Heart right ventricle (tissue), 16 donors: ENCODE measurements around the gene STX2. TPM values are rescaled to one million over a fixed set of nuclear protein-coding genes. Genes with fewer than 3 reads are reported as not detected.
A peak's percentile ranks its signal among the peaks of the same experiment; 100 is the strongest.
"Not testable (repeated sequence)": the region's sequence is repeated elsewhere in the genome, so short reads cannot be mapped to it uniquely, and the experiment has no call there.

Source experiments
- ATAC-seq, 8 donors: fragments of 200-7000 bp; cut with Tn5 transposase; one replicate each; pipeline ENCODE4 v1.9.1; 2020; ENCODE audit warnings: mild to moderate bottlenecking in 8 of 8, moderate library complexity in 8 of 8, moderate number of reproducible peaks in 1 of 8
- DNase-seq, 2 donors: peaks; one replicate each; pipeline ENCODE4 v3.0.0-alpha.2; 2020
- H3K27ac ChIP-seq, 10 donors: fragments of 200-600 bp; sonication (generic) in 2 of 10; one replicate each; pipeline versions ENCODE4 v1.5.0 to v1.8.0; 2020 to 2022; ENCODE audit warnings: mild to moderate bottlenecking in 3 of 10
- H3K27me3 ChIP-seq, 7 donors: fragments of 200-600 bp; one replicate each; pipeline ENCODE4 v1.8.0; 2021 to 2022; ENCODE audit warnings: mild to moderate bottlenecking in 2 of 7
- H3K36me3 ChIP-seq, 9 donors: fragments of 200-600 bp; sonication (generic) in 1 of 9; one replicate each; pipeline versions ENCODE4 v1.5.0 to v1.8.0; 2020 to 2022; ENCODE audit warnings: mild to moderate bottlenecking in 2 of 9
- H3K4me1 ChIP-seq, 9 donors: fragments of 200-600 bp; sonication (generic) in 1 of 9; one replicate each; pipeline versions ENCODE4 v1.5.0 to v1.8.0; 2020 to 2022; ENCODE audit warnings: mild to moderate bottlenecking in 4 of 9
- H3K4me3 ChIP-seq, 10 donors: fragments of 200-600 bp; sonication (generic) in 2 of 10; one replicate each; pipeline versions ENCODE4 v1.5.0 to v1.8.0; 2020 to 2022; ENCODE audit warnings: mild to moderate bottlenecking in 7 of 10, moderate library complexity in 2 of 10
- H3K9me3 ChIP-seq, 11 donors: fragments of 200-600 bp in 10 of 11; sonication (generic) in 2 of 11; one replicate each; pipeline versions ENCODE4 v1.5.0 to v1.8.0; 2013 to 2022; ENCODE audit warnings: mild to moderate bottlenecking in 2 of 11, control low read depth in 1 of 11, moderate library complexity in 1 of 11
- WGBS, 2 donors: extraction: QIAGEN DNeasy Blood & Tissue Kit; methylation state at CpG; one replicate each; pipeline ENCODE4 v1.1.7; 2013; ENCODE audit warnings: inconsistent platforms in 1 of 2; 5-methylcytosine and 5-hydroxymethylcytosine counted together
- intact Hi-C, 10 donors: fragments of 100-400 bp; cut with DNase I; formaldehyde crosslinking; loops; one replicate each; pipeline versions ENCODE4 v1.11.1 to v1.14.2; 2022
- long read RNA-seq, 3 donors: library from polyadenylated mRNA; unstranded; transcript quantifications; one replicate each; pipeline ENCODE4 v2.0.0, GENCODE V29; 2020 to 2021
- polyA plus RNA-seq, 2 donors: library from polyadenylated mRNA; stranded (reverse); fragments of 200-250 nt; gene quantifications; one replicate each; pipeline ENCODE4 v1.2.3, GENCODE V29; 2013
- total RNA-seq, 10 donors: library from RNA; stranded (reverse); fragmentation: NEBNext Ultra II Directional in 3 of 10; extraction: Animal tissue kit (Norgen Biotek cat#: 25700) in 3 of 10; gene quantifications; one replicate each; pipeline versions ENCODE4 v1.2.1 to v1.2.4, GENCODE V29; 2021 to 2023
- TF ChIP-seq, protein P1 (sequence below), 9 donors: fragments of 200-600 bp; sonication (generic) in 2 of 9; IDR thresholded peaks; one replicate each; pipeline versions ENCODE4 v1.5.0 to v1.8.0; 2021 to 2022; ENCODE audit warnings: antibody characterized with exemption in 9 of 9, mild to moderate bottlenecking in 5 of 9, moderate library complexity in 1 of 9
- donor health status: Arrhythmogenic right ventricular cardiomyopathy.
- donor health status: ischemic (EF 13 %, LVEDD 7.1; RV severe dilation, severe dysfunction).
- donor health status: healthy with polysubstance abuse.
- donor health status: DM: no; HTN: yes; CAD: no.
- donor health status: DM: no; HTN: no; CAD: no.
- donor health status: ischemic (EF 25% LVEDD 6.9; RV normal size, moderate dysfunction).
- donor health status: ischemic (EF 25% LVEDD 5.7; RV mildly dilated, moderate dysfunction).
- donor health status: healthy.
- donor health status: DM: yes; HTN: yes; CAD: no.
- donor health status: Ischemic cardiomyopathy.
- donor health status: ischemic (EF 35%, LVEDD 5.7; RV mildly dilated, moderate dysfunction).
- donor health status: nonischemic (EF 11% LVEDD 7.7; RV severe dilation, severe dysfunction).
- donor health status: DM: yes; HTN: yes; CAD: no.
- donor health status: PGD.
- donor health status: ischemic (EF 29% LVEDD 5.4; RV normal size, mild dysfunction).
- donor health status: nonischemic (EF 23%, LVEDD 6.1; RV moderate dilation, normal function).

Gene STX2
- total RNA-seq (10 to 100 TPM in 7 of 10 donors, 1 to 10 TPM in 3; 6.0 to 17.0 (median 11.9) TPM), polyA plus RNA-seq (10 to 100 TPM; 10.2 to 11.4 TPM)
- long read RNA-seq, donor 1, transcript STX2-201 (10 exons, 3,331 nt), result major isoform, 16 of 25 reads
- long read RNA-seq, donor 1, partial matches to known transcripts, result 2 of 25 reads
- long read RNA-seq, donor 1, other reads (novel, unspliced or antisense), result 5 of 25 reads
- long read RNA-seq, donor 2, transcript STX2-201 (10 exons, 3,331 nt), result major isoform, 15 of 25 reads
- long read RNA-seq, donor 2, partial matches to known transcripts, result 1 of 25 reads
- long read RNA-seq, donor 2, other reads (novel, unspliced or antisense), result 8 of 25 reads
- long read RNA-seq, donor 3, partial matches to known transcripts, result 1 of 6 reads
- long read RNA-seq, donor 3, other reads (novel, unspliced or antisense), result 2 of 6 reads

- Histone ChIP-seq H3K27ac (peak within 1 kb of the TSS; percentile 43 to 79 (median 66)), H3K4me3 (peak within 1 kb of the TSS; percentile 61 to 96 (median 84)), H3K36me3 (no peaks in the 10 kb centered on the region), H3K9me3 (no peaks in the 10 kb centered on the region), H3K4me1 (peaks cover 9 to 28% (median 17%) of the 10 kb centered on the region in 9 donors), H3K27me3 (no peaks in the 10 kb centered on the region)
- TF ChIP-seq, protein P1, sequence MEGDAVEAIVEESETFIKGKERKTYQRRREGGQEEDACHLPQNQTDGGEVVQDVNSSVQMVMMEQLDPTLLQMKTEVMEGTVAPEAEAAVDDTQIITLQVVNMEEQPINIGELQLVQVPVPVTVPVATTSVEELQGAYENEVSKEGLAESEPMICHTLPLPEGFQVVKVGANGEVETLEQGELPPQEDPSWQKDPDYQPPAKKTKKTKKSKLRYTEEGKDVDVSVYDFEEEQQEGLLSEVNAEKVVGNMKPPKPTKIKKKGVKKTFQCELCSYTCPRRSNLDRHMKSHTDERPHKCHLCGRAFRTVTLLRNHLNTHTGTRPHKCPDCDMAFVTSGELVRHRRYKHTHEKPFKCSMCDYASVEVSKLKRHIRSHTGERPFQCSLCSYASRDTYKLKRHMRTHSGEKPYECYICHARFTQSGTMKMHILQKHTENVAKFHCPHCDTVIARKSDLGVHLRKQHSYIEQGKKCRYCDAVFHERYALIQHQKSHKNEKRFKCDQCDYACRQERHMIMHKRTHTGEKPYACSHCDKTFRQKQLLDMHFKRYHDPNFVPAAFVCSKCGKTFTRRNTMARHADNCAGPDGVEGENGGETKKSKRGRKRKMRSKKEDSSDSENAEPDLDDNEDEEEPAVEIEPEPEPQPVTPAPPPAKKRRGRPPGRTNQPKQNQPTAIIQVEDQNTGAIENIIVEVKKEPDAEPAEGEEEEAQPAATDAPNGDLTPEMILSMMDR (IDR thresholded peaks at IDR 0.05), result peak in 6 of 9 donors; percentile 16 to 53 (median 33)
- WGBS, 2 donors, result 0 to 1% methylated on average over 51 to 79 of the region's 79 CpGs
- DNase-seq (peak; percentile 82 to 93), ATAC-seq (peak; percentile 95 to 99 (median 97))
- intact Hi-C loops, result loop anchor here in 3 of 10 donors (1.0 to 5.0 kb wide), 2 partner anchors 32 to 33 kb away; partner anchors contain the start of gene RAN (in 2 of the 3)
Observed at GRCh38 chr12:130838951-130839769, at the start of gene STX2. TSS of gene STX2 (minus strand) at chr12:130839250. CDS start at chr12:130839099, 151 bp downstream.

- H3K4me1 ChIP-seq, H3K27ac ChIP-seq, H3K4me3 ChIP-seq, DNase-seq, H3K27me3 ChIP-seq, H3K9me3 ChIP-seq, intact Hi-C loops, H3K36me3 ChIP-seq: not testable (repeated sequence)
- WGBS, 2 donors, result 54 to 59% methylated on average over 9 of the region's 17 CpGs
- peak in 1 of 8 donors; percentile 77 for ATAC-seq
Observed at GRCh38 chr12:130887190-130887589, 48.1 kb upstream of the STX2 start.

GRCh38 chr12:130881548-130881947 lies 42.5 kb upstream of the STX2 start:
- H3K27ac ChIP-seq, result no peak overlapping the region
- no peak overlapping the region for H3K4me3 ChIP-seq
- TF ChIP-seq, protein P1 (IDR thresholded peaks at IDR 0.05), result no peak
- no peak for DNase-seq
- no peaks in the 10 kb centered on the region for H3K9me3 ChIP-seq
- H3K27me3 ChIP-seq, result no peaks in the 10 kb centered on the region
- intact Hi-C loops, result no loop called here
- WGBS, 2 donors, result 97 to 100% methylated on average over 1 of the region's 1 CpG
- no peak for ATAC-seq
- H3K36me3 ChIP-seq, result peaks cover 0 to 14% (median 4%) of the 10 kb centered on the region in 9 donors
- H3K4me1 ChIP-seq, result peaks cover 0 to 9% (median 0%) of the 10 kb centered on the region in 9 donors

- intact Hi-C loops, result no loop called here
- no peaks in the 10 kb centered on the region for H3K9me3 ChIP-seq
Observed at GRCh38 chr12:130881046-130881445, 42.0 kb upstream of the STX2 start.

More at GRCh38 chr12:130881046-130881445, 42.0 kb upstream of the STX2 start:
- WGBS, 2 donors, result 89 to 91% methylated on average over 5 of the region's 5 CpGs
- no peak overlapping the region for H3K4me3 ChIP-seq
- TF ChIP-seq, protein P1 (IDR thresholded peaks at IDR 0.05), result no peak
- no peak overlapping the region for H3K27ac ChIP-seq
- no peak for ATAC-seq
- H3K36me3 ChIP-seq, result peaks cover 0 to 19% (median 8%) of the 10 kb centered on the region in 9 donors
- H3K27me3 ChIP-seq, result no peaks in the 10 kb centered on the region
- peaks cover 0 to 9% (median 0%) of the 10 kb centered on the region in 9 donors for H3K4me1 ChIP-seq
- no peak for DNase-seq
